KMS-11 (cell line): Measurements from ENCODE around the gene RNF220.

ENCODE experiments used
- H2AFZ ChIP-seq: fragments of 200-600 bp; sonication (generic); 2 replicates; pipeline ENCODE4 v1.6.1; 2016; ENCODE audit warnings: antibody characterized with exemption, mixed run types, low read depth
- H3K27ac ChIP-seq: fragments of 200-600 bp; sonication (generic); 2 replicates; pipeline ENCODE4 v1.6.1; 2016; ENCODE audit warnings: mild to moderate bottlenecking, mixed run types
- H3K27me3 ChIP-seq: fragments of 200-600 bp; sonication (generic); 2 replicates; pipeline ENCODE4 v1.6.1; 2017; ENCODE audit warnings: mild to moderate bottlenecking, low read depth, mixed run types, moderate library complexity; ENCODE audit not compliant: insufficient read depth
- H3K36me3 ChIP-seq: fragments of 200-600 bp; sonication (generic); 2 replicates; pipeline ENCODE4 v1.6.1; 2017; ENCODE audit warnings: mild to moderate bottlenecking, mixed run types; ENCODE audit not compliant: insufficient read depth
- H3K4me1 ChIP-seq: fragments of 200-600 bp; sonication (generic); 2 replicates; pipeline ENCODE4 v1.6.1; 2016; ENCODE audit warnings: mild to moderate bottlenecking, low read depth, mixed run types; ENCODE audit not compliant: poor library complexity, severe bottlenecking
- H3K4me2 ChIP-seq: fragments of 200-600 bp; sonication (generic); 2 replicates; pipeline ENCODE4 v1.7.0; 2016; ENCODE audit warnings: mild to moderate bottlenecking, mixed run types
- H3K4me3 ChIP-seq: fragments of 200-600 bp; sonication (generic); IDR thresholded peaks from 2 replicates; pipeline ENCODE4 v1.6.1; 2017; ENCODE audit warnings: low read depth, low read length, mixed read lengths; ENCODE audit not compliant: insufficient read depth
- H3K79me2 ChIP-seq: fragments of 200-600 bp; sonication (generic); 2 replicates; pipeline ENCODE4 v1.6.1; 2016; ENCODE audit warnings: low read depth, mixed run types; ENCODE audit not compliant: insufficient read depth
- H3K9ac ChIP-seq: fragments of 200-600 bp; sonication (generic); 2 replicates; pipeline ENCODE4 v1.6.1; 2016; ENCODE audit warnings: mild to moderate bottlenecking, mixed run types
- H4K20me1 ChIP-seq: fragments of 200-600 bp; sonication (generic); 2 replicates; pipeline ENCODE4 v1.6.1; 2016; ENCODE audit warnings: mild to moderate bottlenecking, mixed run types; ENCODE audit not compliant: insufficient read depth
- TF ChIP-seq, protein P1 (sequence below): fragments of 200-600 bp; sonication (generic); conservative IDR thresholded peaks from 2 replicates; pipeline ENCODE4 v1.6.1; 2017; ENCODE audit warnings: low read depth, mild to moderate bottlenecking, antibody characterized with exemption, low read length, moderate library complexity, mixed read lengths

The RNF220 gene

DNA sequence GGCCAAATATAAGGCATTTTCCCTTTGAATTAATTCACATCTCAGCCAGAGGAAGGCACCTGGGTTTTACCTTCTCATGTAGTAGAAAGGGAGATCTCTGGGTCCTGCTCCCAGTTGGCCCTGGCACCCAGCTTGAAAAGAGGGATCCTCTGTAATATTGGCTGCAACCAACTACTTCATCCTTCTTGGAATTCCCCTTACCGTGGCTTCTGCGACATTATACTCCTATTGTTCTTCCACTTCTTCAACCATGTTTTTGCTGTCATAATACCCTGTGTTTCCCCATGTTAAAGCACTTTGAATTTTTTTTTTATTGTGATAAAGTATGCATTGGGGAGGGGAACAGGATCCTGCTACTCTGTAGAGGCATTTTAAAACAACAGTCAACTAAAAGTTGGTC is 26.8 kb downstream of the RNF220 start:
- H3K9ac ChIP-seq, result no peak overlapping the region
- no peak overlapping the region for H2AFZ ChIP-seq
- no peak overlapping the region for H3K4me2 ChIP-seq
- no peak overlapping the region for H3K27ac ChIP-seq
- H3K79me2 ChIP-seq, result no peaks in the 10 kb centered on the region
- H3K4me3 ChIP-seq, result no peak overlapping the region
- H3K4me1 ChIP-seq, result no peaks in the 10 kb centered on the region
- no peaks in the 10 kb centered on the region for H4K20me1 ChIP-seq
- TF ChIP-seq, protein P1, sequence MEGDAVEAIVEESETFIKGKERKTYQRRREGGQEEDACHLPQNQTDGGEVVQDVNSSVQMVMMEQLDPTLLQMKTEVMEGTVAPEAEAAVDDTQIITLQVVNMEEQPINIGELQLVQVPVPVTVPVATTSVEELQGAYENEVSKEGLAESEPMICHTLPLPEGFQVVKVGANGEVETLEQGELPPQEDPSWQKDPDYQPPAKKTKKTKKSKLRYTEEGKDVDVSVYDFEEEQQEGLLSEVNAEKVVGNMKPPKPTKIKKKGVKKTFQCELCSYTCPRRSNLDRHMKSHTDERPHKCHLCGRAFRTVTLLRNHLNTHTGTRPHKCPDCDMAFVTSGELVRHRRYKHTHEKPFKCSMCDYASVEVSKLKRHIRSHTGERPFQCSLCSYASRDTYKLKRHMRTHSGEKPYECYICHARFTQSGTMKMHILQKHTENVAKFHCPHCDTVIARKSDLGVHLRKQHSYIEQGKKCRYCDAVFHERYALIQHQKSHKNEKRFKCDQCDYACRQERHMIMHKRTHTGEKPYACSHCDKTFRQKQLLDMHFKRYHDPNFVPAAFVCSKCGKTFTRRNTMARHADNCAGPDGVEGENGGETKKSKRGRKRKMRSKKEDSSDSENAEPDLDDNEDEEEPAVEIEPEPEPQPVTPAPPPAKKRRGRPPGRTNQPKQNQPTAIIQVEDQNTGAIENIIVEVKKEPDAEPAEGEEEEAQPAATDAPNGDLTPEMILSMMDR, result no peak
- no peaks in the 10 kb centered on the region for H3K36me3 ChIP-seq
- no peaks in the 10 kb centered on the region for H3K27me3 ChIP-seq

DNA sequence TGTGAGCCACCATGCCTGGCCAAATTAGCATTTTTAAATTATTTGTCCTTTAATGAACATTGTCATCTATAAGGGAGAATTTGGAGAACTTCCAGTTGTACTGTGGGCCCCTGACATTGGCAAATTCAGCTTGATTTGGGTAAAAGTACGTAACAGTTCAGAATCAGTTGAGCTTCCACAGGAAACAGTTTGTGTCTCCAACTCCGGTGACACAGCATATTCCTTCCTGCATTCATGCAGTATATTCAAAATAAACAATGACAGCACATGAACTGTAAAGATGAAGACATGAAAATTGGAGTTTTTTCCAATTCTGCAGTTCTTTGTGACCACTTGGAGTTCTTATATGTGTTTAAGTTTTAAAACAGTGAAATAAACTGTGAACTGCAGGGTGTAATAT is 28.2 kb downstream of the RNF220 start:
- TF ChIP-seq, protein P1, result no peak
- Histone ChIP-seq H2AFZ (no peak overlapping the region), H3K9ac (no peak overlapping the region), H3K4me3 (no peak overlapping the region), H3K4me1 (no peaks in the 10 kb centered on the region), H3K4me2 (no peak overlapping the region), H3K27ac (no peak overlapping the region), H3K27me3 (no peaks in the 10 kb centered on the region), H3K36me3 (no peaks in the 10 kb centered on the region), H4K20me1 (no peaks in the 10 kb centered on the region), H3K79me2 (no peaks in the 10 kb centered on the region)

DNA sequence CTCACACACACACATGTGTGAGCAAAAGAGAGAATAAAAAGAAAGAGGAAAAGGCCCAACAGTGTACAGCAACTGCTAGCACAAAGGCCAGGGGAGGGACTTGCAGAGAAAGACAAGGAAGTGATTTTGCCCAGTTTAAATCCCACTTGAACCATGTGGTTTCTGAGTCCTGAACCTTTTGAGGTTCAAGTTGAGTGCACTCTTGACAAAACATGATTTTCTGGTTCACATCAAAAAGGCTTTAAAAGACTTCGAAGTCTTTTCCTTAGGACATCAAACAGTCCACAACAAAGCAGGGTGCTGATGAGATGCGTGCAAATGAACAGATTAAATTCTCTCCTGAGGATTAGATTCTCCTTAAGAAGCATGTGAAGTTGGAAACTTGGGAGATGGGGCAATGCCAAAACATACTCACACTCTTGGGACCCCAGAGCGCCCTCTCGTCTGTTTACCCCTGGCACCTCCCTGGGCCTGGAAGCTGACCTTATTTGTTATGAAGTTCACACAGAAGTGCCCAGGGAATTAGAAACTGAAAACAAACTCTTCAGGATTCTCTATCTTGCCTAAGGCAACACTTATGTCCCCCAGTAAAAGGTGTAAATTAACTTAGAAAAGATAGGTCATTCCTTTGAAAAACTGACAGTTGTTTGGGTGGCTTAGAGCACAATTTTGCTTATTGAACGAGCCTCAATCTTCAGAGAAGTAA is 31.5 kb downstream of the RNF220 start:
- Histone ChIP-seq H3K4me2 (no peak overlapping the region), H4K20me1 (no peaks in the 10 kb centered on the region), H2AFZ (no peak overlapping the region), H3K36me3 (no peaks in the 10 kb centered on the region), H3K4me1 (no peaks in the 10 kb centered on the region), H3K79me2 (no peaks in the 10 kb centered on the region), H3K27ac (no peak overlapping the region), H3K4me3 (no peak overlapping the region), H3K27me3 (no peaks in the 10 kb centered on the region), H3K9ac (no peak overlapping the region)
- TF ChIP-seq, protein P1, result no peak

DNA sequence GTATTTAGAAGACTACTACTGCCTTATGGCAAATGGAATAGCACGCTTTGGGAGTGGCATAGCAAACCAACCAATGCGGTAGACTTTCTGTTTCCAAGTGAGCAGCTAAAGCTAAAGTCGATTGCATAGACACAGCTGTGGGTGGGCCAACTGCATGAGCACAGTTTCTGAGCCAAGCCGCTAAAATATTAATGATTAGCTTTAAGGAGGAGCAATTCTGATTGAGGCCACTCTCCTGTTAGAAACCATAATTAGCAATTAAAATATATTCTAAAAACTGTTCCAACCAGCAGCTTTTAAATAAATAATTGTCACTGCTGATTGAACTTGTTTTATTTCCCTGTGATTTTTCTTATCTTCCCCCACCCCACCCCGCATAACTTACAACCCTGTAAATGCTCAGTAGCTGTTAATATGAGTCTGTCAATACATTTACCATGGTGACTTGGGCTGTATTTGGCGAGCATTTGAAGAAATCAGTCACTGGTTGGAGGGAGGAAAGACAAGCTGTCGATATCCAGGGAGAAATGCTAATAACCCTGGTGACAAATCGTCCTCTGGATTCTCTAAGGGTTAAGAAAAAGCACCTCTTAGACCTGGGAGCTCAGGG is 32.2 kb downstream of the RNF220 start:
- no peaks in the 10 kb centered on the region for H3K79me2 ChIP-seq
- no peaks in the 10 kb centered on the region for H3K36me3 ChIP-seq
- no peak overlapping the region for H3K9ac ChIP-seq
- no peak overlapping the region for H3K27ac ChIP-seq
- no peak overlapping the region for H2AFZ ChIP-seq
- H3K4me1 ChIP-seq, result no peaks in the 10 kb centered on the region
- no peak overlapping the region for H3K4me2 ChIP-seq
- H3K4me3 ChIP-seq, result no peak overlapping the region
- H4K20me1 ChIP-seq, result no peaks in the 10 kb centered on the region
- TF ChIP-seq, protein P1, result no peak
- H3K27me3 ChIP-seq, result no peaks in the 10 kb centered on the region
